Posterior cingulate gyrus (tissue), 11 donors: ENCODE results near the gene SRRM2.
"Not testable (repeated sequence)": the region's sequence is repeated elsewhere in the genome, so short reads cannot be mapped to it uniquely, and the experiment has no call there.

ENCODE experiments used
- DNase-seq, 10 donors: peaks; one replicate each; pipeline versions ENCODE4 v3.0.0 to v3.0.0-alpha.2; 2020 to 2021; ENCODE audit warnings: mixed read lengths in 3 of 10
- intact Hi-C: fragments of 100-400 bp; cut with DNase I; formaldehyde crosslinking; loops from one replicate; pipeline ENCODE4 v1.15.1; 2023

SRRM2 gene

GRCh38 chr16:2713985-2714774 is 38.3 kb upstream of the SRRM2 start:
- DNase-seq = peak in 1 of 10 donors; percentile 75
- intact Hi-C loops = no loop called here

- peak in 1 of 10 donors; percentile 82 for DNase-seq
- intact Hi-C loops = no loop called here
These were observed 37.4 kb upstream of the SRRM2 start for GRCh38 chr16:2715064-2715463.

GRCh38 chr16:2715519-2715918 is 36.9 kb upstream of the SRRM2 start:
- peak in 9 of 10 donors; percentile 44 to 93 (median 62) for DNase-seq
- intact Hi-C loops = no loop called here

- intact Hi-C loops = no loop called here
- DNase-seq = peak in 1 of 10 donors; percentile 73
These were observed 36.2 kb upstream of the SRRM2 start for GRCh38 chr16:2715966-2716885.

- DNase-seq = peak in 1 of 10 donors; percentile 64
- intact Hi-C loops = no loop called here
These were observed 35.5 kb upstream of the SRRM2 start for GRCh38 chr16:2716948-2717347.

GRCh38 chr16:2717383-2718263 is 34.8 kb upstream of the SRRM2 start:
- intact Hi-C loops = no loop called here
- peak in 1 of 10 donors; percentile 70 for DNase-seq

- peak in 1 of 10 donors; percentile 80 for DNase-seq
- intact Hi-C loops = loop anchor here (5.0 kb wide), 1 partner anchor 47 kb away; no protein-coding TSS in a partner anchor
These were observed 32.9 kb upstream of the SRRM2 start for GRCh38 chr16:2719328-2720063.

GRCh38 chr16:2720064-2720457 is 32.4 kb upstream of the SRRM2 start, which contains the start of gene PRSS27:
TSS of gene PRSS27 (minus strand) at chr16:2720224. CDS start at chr16:2720160, 64 bp downstream.
- intact Hi-C loops = loop anchor here (5.0 kb wide), 1 partner anchor 48 kb away; no protein-coding TSS in a partner anchor
- peak in 1 of 10 donors; percentile 85 for DNase-seq

GRCh38 chr16:2720719-2721633 is 31.5 kb upstream of the SRRM2 start:
- intact Hi-C loops = loop anchor here (5.0 kb wide), 1 partner anchor 49 kb away; no protein-coding TSS in a partner anchor
- DNase-seq = peak in 9 of 10 donors; percentile 25 to 95 (median 70)

- intact Hi-C loops = loop anchor here (5.0 kb wide), 1 partner anchor 49 kb away; no protein-coding TSS in a partner anchor
- not testable (repeated sequence) for DNase-seq
These were observed 30.7 kb upstream of the SRRM2 start for GRCh38 chr16:2721634-2722173.

- intact Hi-C loops = loop anchor here (5.0 kb wide), 1 partner anchor 52 kb away; no protein-coding TSS in a partner anchor
These were observed 28.3 kb upstream of the SRRM2 start for GRCh38 chr16:2724088-2724676.

GRCh38 chr16:2724816-2725348 is 27.6 kb upstream of the SRRM2 start:
- DNase-seq = peak in 1 of 10 donors; percentile 63
- intact Hi-C loops = loop anchor here (5.0 kb wide), 1 partner anchor 53 kb away; no protein-coding TSS in a partner anchor

More at GRCh38 chr16:2724088-2724676, 28.3 kb upstream of the SRRM2 start:
- no peak for DNase-seq

GRCh38 chr16:2726923-2727322 is 25.5 kb upstream of the SRRM2 start:
- DNase-seq = no peak
- intact Hi-C loops = no loop called here

- DNase-seq = no peak
- intact Hi-C loops = no loop called here
These were observed 24.4 kb upstream of the SRRM2 start for GRCh38 chr16:2728034-2728433.

GRCh38 chr16:2734844-2735515 is 17.5 kb upstream of the SRRM2 start:
- peak in 2 of 10 donors; percentile 4 to 33 for DNase-seq
- intact Hi-C loops = no loop called here
